ENCODE measurements around the gene BHMT. TPM values are rescaled to one million over a fixed set of nuclear protein-coding genes. Genes with fewer than 3 reads are reported as not detected.

BHMT gene
- total RNA-seq, 1 donor from 2014 or later, result not detected

DNA sequence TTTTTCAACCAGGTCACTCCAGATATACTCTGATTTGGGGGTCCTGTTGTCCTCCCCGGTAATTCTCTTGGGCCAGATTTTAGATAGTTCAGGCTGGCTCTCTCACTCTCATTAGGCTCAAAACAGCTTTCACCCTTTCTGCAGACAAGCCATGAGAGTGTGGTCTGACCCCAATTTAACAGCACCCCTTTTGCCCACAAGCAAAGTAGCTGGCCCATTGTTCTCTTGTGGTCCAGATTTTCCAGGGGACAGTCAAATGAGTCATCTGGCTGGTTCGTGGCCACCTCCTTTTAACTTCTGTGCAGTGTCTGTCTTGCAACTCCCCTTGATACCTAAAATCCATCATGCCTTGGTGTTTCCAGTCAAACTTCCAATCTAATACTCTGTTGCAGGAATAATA is 25.5 kb upstream of the BHMT start:
- H3K27me3 ChIP-seq (ENCODE audit: low read depth), result no peaks in the 10 kb centered on the region
- no peak for DNase-seq
- TF ChIP-seq, protein P1, sequence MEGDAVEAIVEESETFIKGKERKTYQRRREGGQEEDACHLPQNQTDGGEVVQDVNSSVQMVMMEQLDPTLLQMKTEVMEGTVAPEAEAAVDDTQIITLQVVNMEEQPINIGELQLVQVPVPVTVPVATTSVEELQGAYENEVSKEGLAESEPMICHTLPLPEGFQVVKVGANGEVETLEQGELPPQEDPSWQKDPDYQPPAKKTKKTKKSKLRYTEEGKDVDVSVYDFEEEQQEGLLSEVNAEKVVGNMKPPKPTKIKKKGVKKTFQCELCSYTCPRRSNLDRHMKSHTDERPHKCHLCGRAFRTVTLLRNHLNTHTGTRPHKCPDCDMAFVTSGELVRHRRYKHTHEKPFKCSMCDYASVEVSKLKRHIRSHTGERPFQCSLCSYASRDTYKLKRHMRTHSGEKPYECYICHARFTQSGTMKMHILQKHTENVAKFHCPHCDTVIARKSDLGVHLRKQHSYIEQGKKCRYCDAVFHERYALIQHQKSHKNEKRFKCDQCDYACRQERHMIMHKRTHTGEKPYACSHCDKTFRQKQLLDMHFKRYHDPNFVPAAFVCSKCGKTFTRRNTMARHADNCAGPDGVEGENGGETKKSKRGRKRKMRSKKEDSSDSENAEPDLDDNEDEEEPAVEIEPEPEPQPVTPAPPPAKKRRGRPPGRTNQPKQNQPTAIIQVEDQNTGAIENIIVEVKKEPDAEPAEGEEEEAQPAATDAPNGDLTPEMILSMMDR (IDR thresholded peaks at IDR 0.05; ENCODE audit: borderline replicate concordance), result no peak
- H3K9me3 ChIP-seq (replicated peaks), result no peaks in the 10 kb centered on the region
- H3K4me3 ChIP-seq, result no peak overlapping the region
- H3K27ac ChIP-seq (replicated peaks), result no peak overlapping the region
- H3K36me3 ChIP-seq, result no peaks in the 10 kb centered on the region
- peaks cover 5% of the 10 kb centered on the region for H3K4me1 ChIP-seq
- intact Hi-C loops (cut with micrococcal nuclease), result no loop called here

DNA sequence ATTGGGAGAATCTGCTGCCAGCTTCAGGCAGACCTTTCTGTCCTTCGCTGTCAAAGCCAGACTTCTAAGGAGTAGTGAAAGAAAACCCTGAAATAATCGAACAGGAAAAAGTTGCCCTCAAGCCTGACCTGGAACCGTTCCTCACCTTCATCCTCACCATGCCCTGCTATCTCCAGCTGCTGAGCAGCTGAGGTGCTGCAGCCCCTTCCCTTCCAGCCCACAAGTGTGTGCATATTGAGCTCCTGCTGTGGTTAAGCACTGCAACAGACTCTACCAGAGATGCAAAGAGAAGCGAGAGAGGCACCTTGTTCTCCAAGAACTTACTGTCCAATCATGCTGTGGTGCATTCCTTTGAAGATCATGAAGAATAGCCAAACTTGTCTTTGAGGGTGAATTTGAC is 23.1 kb upstream of the BHMT start:
- peaks cover 5% of the 10 kb centered on the region for H3K4me1 ChIP-seq
- H3K36me3 ChIP-seq, result no peaks in the 10 kb centered on the region
- H3K27ac ChIP-seq (replicated peaks), result no peak overlapping the region
- TF ChIP-seq, protein P1 (IDR thresholded peaks at IDR 0.05; ENCODE audit: borderline replicate concordance), result no peak
- no peak for DNase-seq
- intact Hi-C loops (cut with micrococcal nuclease), result no loop called here
- H3K9me3 ChIP-seq (replicated peaks), result no peaks in the 10 kb centered on the region
- no peak overlapping the region for H3K4me3 ChIP-seq
- H3K27me3 ChIP-seq (ENCODE audit: low read depth), result no peaks in the 10 kb centered on the region

DNA sequence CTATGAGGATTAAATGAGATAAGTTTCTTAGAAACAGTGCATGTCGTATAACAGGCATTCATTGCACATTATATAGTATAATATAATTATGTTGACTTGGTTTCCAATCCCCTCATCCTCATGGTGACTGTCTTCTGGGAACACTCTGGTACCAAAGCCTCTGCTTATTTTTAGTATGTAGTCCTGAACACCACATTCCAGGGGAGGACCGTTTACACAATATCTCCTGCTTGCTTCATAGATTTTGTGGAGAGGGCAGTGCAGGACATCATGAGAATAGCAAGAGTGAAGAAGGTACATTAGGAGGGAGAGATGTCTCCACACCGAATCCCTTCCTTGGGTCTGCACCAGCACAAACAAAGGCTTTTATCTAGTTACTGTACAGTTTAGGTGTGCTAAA is 20.5 kb upstream of the BHMT start:
- Histone ChIP-seq H3K27ac (replicated peaks) (no peak overlapping the region), H3K9me3 (replicated peaks) (no peaks in the 10 kb centered on the region), H3K4me1 (peaks cover 5% of the 10 kb centered on the region), H3K4me3 (no peak overlapping the region), H3K27me3 (ENCODE audit: low read depth) (no peaks in the 10 kb centered on the region), H3K36me3 (no peaks in the 10 kb centered on the region)
- intact Hi-C loops (cut with micrococcal nuclease), result no loop called here
- DNase-seq, result no peak
- TF ChIP-seq, protein P1 (IDR thresholded peaks at IDR 0.05; ENCODE audit: borderline replicate concordance), result no peak

DNA sequence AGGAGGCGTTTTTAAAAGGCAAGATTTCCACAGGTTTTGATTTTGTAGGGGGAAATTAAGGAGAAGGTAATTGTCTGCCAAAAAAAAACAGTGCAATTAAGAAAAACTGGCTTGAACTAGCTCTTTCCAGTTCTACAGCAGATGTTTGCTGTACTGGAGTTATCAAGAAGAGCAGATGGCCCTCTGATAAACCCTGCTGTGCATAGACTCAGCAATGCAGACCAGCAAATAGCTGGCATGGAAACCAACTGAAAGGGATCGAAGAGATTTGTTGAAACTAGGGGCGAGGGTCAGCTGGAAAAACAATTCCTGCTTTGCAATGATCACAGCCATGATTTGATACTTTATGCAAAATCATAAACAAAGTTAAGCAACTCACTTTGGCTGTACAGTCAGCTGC is 17.8 kb upstream of the BHMT start:
- H3K4me3 ChIP-seq, result no peak overlapping the region
- DNase-seq, result no peak
- TF ChIP-seq, protein P1 (IDR thresholded peaks at IDR 0.05; ENCODE audit: borderline replicate concordance), result no peak
- no peaks in the 10 kb centered on the region for H3K36me3 ChIP-seq
- no peaks in the 10 kb centered on the region for H3K27me3 ChIP-seq (ENCODE audit: low read depth)
- H3K27ac ChIP-seq (replicated peaks), result no peak overlapping the region
- intact Hi-C loops (cut with micrococcal nuclease), result no loop called here
- no peaks in the 10 kb centered on the region for H3K9me3 ChIP-seq (replicated peaks)
- peaks cover 5% of the 10 kb centered on the region for H3K4me1 ChIP-seq

DNA sequence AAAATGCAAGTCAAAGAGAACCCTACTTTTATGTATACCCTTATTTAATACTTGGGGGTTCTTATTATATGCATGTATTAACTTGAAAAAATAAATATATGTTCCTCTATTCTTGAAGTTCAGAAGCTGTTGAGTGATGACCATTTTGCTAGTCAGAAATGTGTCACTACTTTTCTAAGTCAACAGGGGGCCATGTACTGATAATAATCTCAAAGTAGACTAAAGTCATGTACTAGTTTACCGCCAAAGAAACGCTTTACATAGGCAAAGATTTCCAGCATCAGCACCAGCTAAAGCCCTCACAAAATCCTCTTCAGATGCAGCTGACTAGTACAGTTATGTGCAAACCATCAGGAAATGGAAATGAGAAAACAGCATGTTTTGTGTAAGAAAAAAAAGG is 5.7 kb upstream of the BHMT start:
- intact Hi-C loops (cut with micrococcal nuclease), result no loop called here
- Histone ChIP-seq H3K4me1 (peaks cover 6% of the 10 kb centered on the region), H3K36me3 (no peaks in the 10 kb centered on the region), H3K9me3 (replicated peaks) (no peaks in the 10 kb centered on the region), H3K4me3 (no peak overlapping the region), H3K27me3 (ENCODE audit: low read depth) (peaks cover 56% of the 10 kb centered on the region), H3K27ac (replicated peaks) (no peak overlapping the region)
- DNase-seq, result no peak
- TF ChIP-seq, protein P1 (IDR thresholded peaks at IDR 0.05; ENCODE audit: borderline replicate concordance), result no peak
